GM12892 (cell line): Measurements from ENCODE around the gene UPK2.
"Not testable (repeated sequence)": the region's sequence is repeated elsewhere in the genome, so short reads cannot be mapped to it uniquely, and the experiment has no call there.

Source experiments
- DNase-seq: peaks from one replicate; pipeline ENCODE4 v3.0.0; 2011; ENCODE audit not compliant: insufficient read length
- FAIRE-seq: peaks from 2 replicates; lab custom pipeline; 2011; peaks lifted over from hg19 to GRCh38; lab: Jason Lieb, UNC
- POLR2A ChIP-seq: IDR thresholded peaks from 2 replicates; pipeline ENCODE4 v1.6.1; 2011; ENCODE audit warnings: low read depth, low read length, control low read depth
- POLR2AphosphoS5 ChIP-seq: IDR thresholded peaks from 2 replicates; pipeline ENCODE4 v1.6.1; 2011; ENCODE audit warnings: low read depth, low read length, control low read depth
- TAF1 ChIP-seq: IDR thresholded peaks from 2 replicates; pipeline ENCODE4 v1.6.1; 2011; ENCODE audit warnings: low read depth, mild to moderate bottlenecking, control low read depth, low read length, borderline replicate concordance

Gene UPK2

DNA sequence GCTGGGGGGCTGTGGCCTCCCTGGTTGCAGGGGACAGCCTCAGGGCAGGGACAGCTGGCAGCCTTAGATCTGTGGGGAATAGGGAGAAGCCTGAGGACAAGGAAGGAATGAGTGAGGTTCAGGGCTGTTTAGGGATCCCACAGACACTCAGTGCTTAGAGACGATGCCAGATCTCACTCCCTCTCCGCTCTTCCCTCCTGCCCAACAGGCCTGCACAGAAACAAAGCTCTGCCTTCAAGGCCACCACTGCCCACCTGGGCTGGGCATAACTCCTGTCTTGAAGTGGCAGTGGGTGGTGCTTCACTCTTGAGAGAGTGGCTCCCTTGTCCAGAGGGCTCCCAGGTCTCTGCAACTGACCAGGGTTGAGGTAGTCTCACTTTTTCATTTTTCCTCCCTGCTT lies 28.7 kb downstream of the UPK2 start:
- TF ChIP-seq POLR2A (no peak), TAF1 (no peak), POLR2AphosphoS5 (no peak)
- DNase-seq (no peak), FAIRE-seq (no peak)

DNA sequence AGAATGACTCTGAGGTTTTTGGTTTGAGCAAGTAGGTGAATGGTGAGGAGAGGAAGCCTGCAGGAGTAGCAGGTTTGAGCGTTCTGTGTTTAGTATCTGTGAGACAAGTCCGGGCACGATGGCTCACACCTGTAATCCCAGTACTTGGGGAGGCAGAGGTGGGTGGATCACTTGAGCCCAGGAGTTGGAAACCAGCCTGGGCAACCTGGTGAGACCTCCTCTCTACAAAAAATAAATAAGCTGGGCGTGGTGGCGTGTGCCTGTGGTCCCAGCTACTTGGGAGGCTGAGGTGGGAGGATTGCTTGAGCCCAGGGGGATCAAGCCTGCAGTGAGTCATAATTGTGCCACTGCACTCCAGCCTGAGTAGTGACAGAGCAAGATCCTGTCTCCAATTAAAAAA lies 32.2 kb downstream of the UPK2 start:
- no peak for TF ChIP-seq TAF1
- TF ChIP-seq POLR2AphosphoS5, result no peak
- TF ChIP-seq POLR2A, result no peak
- no peak for FAIRE-seq
- DNase-seq, result no peak

DNA sequence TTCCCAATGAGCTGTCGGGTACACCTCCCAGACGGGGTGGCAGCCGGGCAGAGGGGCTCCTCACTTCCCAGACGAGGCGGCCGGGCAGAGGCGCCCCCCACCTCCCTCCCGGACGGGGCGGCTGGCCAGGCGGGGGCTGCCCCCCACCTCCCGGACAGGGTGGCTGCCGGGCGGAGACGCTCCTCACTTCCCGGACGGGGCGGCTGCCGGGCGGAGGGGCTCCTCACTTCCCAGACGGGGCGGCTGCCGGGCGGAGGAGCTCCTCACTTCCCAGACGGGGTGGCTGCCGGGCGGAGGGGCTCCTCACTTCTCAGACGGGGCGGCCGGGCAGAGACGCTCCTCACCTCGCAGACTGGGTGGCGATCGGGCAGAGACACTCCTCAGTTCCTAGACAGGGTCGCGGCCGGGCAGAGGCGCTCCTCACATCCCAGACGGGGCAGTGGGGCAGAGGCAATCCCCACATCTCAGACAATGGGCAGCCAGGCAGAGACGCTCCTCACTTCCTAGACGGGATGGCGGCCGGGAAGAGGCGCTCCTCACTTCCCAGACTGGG lies 35.5 kb downstream of the UPK2 start:
- FAIRE-seq, DNase-seq: not testable (repeated sequence)

DNA sequence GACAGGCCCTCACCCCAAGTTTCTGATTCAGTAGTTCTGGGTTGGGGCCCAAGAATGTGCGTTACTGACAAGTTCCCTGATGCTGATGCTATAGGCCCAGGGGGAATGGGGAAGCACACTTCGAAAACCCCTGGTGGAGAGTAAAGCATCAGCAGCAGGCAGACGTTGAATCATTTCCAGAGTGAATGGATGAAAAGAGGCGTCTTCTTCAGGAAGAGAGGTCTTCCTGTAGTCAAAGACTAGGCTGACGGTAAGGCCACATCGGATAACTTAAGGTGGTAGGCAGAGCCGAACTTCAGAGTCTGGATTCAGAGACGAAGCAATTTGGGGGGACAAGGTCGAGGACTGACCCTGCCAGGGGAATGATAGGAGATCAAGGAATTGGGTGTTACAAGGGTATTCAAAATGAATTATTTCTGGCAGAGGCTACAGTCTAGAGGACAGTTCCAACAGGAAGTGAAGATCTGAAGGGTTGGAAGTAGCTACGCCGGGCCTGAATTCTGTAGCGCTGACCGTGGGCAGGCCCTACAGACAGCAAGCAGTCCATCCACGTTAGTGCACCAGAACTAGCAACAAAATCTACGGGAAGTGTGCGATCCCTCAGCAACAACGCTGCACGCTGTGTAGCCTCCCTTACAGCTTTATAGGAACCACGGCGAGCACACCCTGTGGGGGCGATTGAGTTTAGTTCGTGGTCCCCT lies 41.0 kb downstream of the UPK2 start:
- peak; percentile 99 for FAIRE-seq
- peak; percentile 70; the same call in 1 of the 2 replicates for TF ChIP-seq POLR2AphosphoS5
- no peak; the same call in 1 of the 2 replicates for TF ChIP-seq POLR2A
- TF ChIP-seq TAF1, result no peak
- no peak for DNase-seq

DNA sequence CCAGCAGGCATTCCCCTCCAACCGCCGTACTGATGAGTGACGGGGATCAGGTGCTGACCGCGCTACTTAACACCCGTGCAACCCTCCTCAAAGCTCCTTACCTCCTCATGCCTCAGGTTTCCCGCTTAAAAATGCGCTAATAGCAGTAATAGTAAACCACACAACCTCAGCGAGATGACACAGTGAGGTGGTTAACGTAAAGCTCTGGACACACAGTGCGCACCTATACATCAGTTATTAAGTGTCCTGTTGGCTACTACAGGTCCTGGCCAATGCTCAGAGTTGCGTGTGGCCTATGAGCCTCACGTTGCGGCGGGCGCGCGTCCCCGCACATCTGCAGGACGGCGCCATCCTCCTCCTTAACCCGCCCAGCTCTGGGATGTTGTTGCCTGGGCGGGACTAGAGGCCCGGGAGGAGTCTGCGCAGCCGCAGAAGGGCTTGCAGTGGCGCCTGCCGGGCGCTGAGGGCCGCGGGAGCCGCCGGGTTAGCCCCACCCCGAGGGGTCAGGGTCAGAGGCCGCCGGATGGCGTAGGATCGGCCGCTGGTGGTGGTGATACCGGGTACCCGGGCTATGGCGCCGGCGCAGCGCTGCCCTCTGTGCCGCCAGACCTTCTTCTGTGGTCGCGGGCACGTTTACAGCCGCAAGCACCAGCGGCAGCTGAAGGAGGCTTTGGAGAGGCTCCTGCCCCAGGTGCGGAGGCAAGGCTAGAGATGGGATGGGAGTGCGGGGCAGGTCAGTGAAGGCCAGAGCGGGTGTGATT lies 41.7 kb downstream of the UPK2 start, which contains the start of gene CENATAC:
CENATAC (plus strand) TSS at position 512 of the 761 bp plus-strand sequence; CDS start at position 572, 60 bp downstream.
- FAIRE-seq (no peak), DNase-seq (peak; percentile 98)
- peak; percentile 95 for TF ChIP-seq POLR2A
- peak; percentile 91 for TF ChIP-seq POLR2AphosphoS5
- peak; percentile 29; the same call in 1 of the 2 replicates for TF ChIP-seq TAF1

DNA sequence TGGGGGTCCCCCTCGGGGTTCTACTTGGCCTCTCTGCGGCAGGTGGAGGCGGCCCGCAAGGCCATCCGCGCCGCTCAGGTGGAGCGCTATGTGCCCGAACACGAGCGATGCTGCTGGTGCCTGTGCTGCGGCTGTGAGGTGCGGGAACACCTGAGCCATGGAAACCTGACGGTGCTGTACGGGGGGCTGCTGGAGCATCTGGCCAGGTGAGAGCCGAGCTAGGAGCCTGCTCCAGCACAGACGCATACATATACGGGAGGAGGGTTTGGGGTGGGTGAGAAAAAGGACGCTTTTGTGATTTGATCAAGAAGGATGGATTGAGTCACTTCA lies 42.3 kb downstream of the UPK2 start:
- DNase-seq (no peak), FAIRE-seq (peak; percentile 14)
- TF ChIP-seq POLR2A (no peak), POLR2AphosphoS5 (no peak), TAF1 (no peak)

DNA sequence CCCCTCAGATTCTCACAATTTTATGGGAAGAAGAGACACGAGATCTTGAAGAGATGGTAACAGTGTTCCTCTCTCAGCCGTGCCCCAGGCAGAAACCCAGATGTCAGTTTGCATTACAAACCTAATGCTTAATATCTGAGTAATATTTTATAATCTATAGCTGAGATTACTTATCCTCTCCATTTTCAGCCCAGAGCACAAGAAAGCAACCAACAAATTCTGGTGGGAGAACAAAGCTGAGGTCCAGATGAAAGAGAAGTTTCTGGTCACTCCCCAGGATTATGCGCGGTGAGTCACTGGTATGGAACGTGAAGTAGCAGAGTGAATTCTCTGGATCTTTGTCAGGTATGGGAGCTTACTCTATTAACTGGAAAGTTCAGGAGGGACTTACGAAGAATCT lies 42.7 kb downstream of the UPK2 start:
- FAIRE-seq (peak; percentile 57), DNase-seq (no peak)
- TF ChIP-seq POLR2A, result no peak

DNA sequence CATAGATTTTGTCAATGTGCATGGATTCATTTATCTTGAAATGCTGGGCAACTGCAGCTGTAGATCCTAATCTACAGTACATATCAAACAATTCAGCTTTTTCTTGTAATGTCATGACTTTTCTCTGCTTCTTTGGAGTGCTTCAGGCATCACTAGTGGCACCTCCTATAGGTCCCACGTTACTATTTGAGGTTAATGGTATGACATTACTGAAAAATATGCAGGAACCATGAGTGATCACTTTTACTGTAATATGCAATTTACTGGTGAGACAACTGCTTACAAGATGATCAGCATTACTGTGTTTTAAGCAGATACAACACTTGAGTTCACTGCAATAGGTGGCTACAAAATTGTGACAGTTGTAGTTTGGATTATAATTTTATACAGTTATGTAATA lies 44.8 kb downstream of the UPK2 start:
- TF ChIP-seq TAF1 (no peak), POLR2A (no peak), POLR2AphosphoS5 (no peak)
- DNase-seq (no peak), FAIRE-seq (peak; percentile 67)

DNA sequence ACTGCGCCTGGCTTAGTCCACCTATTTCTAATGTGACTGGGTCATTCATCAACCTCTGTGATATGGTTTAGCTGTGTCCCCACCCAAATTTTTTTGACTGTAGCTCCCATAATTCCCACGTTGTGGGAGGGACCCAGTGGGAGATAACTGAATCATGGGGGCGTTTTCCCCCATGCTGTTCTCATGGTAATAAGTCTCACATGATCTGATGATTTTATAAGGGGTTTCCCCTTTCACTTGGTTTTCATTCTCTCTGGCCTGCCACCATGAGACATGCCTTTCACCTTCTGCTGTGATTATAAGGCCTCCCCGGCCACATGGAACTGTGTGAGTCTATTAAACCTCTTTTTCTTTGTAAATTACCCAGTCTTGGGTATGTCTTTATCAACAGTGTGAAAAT lies 50.6 kb downstream of the UPK2 start:
- FAIRE-seq, result no peak
- TF ChIP-seq POLR2A, result no peak
- DNase-seq, result no peak
